A549 (cell line): ENCODE measurements around the gene SURF6. TPM values are rescaled to one million over a fixed set of nuclear protein-coding genes. Genes with fewer than 3 reads are reported as not detected.
A peak's percentile ranks its signal among the peaks of the same experiment; 100 is the strongest.
"Not testable (repeated sequence)": the region's sequence is repeated elsewhere in the genome, so short reads cannot be mapped to it uniquely, and the experiment has no call there.

Experiments used
- ATAC-seq, 2 experiments: fragments of 200-7000 bp in 1 of 2; fragments of >200 bp in 1 of 2; cut with Nextera tagmentation in 1 of 2; cut with Tn5 transposase in 1 of 2; 3 replicates each; pipeline versions ENCODE4 v1.8.0 to v1.9.1; 2018 to 2020; ENCODE audit warnings: mild to moderate bottlenecking in 1 of 2, moderate library complexity in 1 of 2
- CTCF ChIA-PET: fragments of 300-600 bp; sonication (Branson Sonifier 250); formaldehyde crosslinking; extraction: SDS; loops from one replicate; lab custom pipeline; 2021; ENCODE audit warnings: antibody characterized with exemption, inconsistent platforms; lab: Yijun Ruan, JAX
- POLR2A ChIA-PET: fragments of 350-600 bp; formaldehyde crosslinking; extraction: SDS; loops from one replicate; lab custom pipeline; 2021; ENCODE audit warnings: antibody characterized with exemption, inconsistent platforms; lab: Yijun Ruan, JAX
- DNase-seq, 2 experiments: peaks; one replicate each; pipeline versions ENCODE4 v3.0.0 to v3.0.0-alpha.2; 2011 to 2016; ENCODE audit warnings: low read depth in 1 of 2, low spot score in 1 of 2
- FAIRE-seq: peaks from 2 replicates; lab custom pipeline; 2011; peaks lifted over from hg19 to GRCh38; lab: Jason Lieb, UNC
- H3K27ac ChIP-seq, 2 experiments: fragments of >200 bp; sonication (Bioruptor Twin); formaldehyde crosslinking; 3 replicates each; pipeline ENCODE4 v1.5.1; 2016 to 2017
- H3K4me1 ChIP-seq: fragments of >200 bp; sonication (Bioruptor Twin); formaldehyde crosslinking; 3 replicates; pipeline ENCODE4 v1.6.1; 2016
- H3K4me2 ChIP-seq: fragments of >200 bp; sonication (Bioruptor Twin); formaldehyde crosslinking; 3 replicates; pipeline ENCODE4 v1.6.1; 2016
- H3K4me3 ChIP-seq: fragments of >200 bp; sonication (Bioruptor Twin); formaldehyde crosslinking; 3 replicates; pipeline ENCODE4 v1.5.1; 2016
- H3K9me3 ChIP-seq: fragments of >200 bp; sonication (Bioruptor Twin); formaldehyde crosslinking; 3 replicates; pipeline ENCODE4 v1.6.1; 2016
- BHLHE40 ChIP-seq: IDR thresholded peaks from 2 replicates; pipeline ENCODE4 v1.6.1; 2012; ENCODE audit warnings: low read depth, low read length, inconsistent platforms
- CBX2 ChIP-seq: fragments of 200-600 bp; sonication (generic); IDR thresholded peaks from 2 replicates; pipeline ENCODE4 v1.6.1; 2016; ENCODE audit warnings: low read depth, mild to moderate bottlenecking, borderline replicate concordance
- CTCF ChIP-seq: fragments of >200 bp; sonication (Bioruptor Twin); formaldehyde crosslinking; IDR thresholded peaks from 3 replicates; pipeline ENCODE4 v1.5.1; 2016
- E2F6 ChIP-seq: IDR thresholded peaks from 2 replicates; pipeline ENCODE4 v1.6.1; 2012; ENCODE audit warnings: low read depth, borderline replicate concordance
- EHF ChIP-seq: fragments of 250-450 bp; sonication (Bioruptor Pico); IDR thresholded peaks from 2 replicates; pipeline ENCODE4 v1.5.0; 2020; ENCODE audit warnings: mild to moderate bottlenecking
- EHMT2 ChIP-seq: fragments of 200-600 bp; sonication (generic); IDR thresholded peaks from 2 replicates; pipeline ENCODE4 v1.6.1; 2016; ENCODE audit warnings: antibody characterized with exemption, low read depth, mild to moderate bottlenecking, moderate library complexity
- EP300 ChIP-seq, 2 experiments: fragments of >200 bp; sonication (Bioruptor Twin); formaldehyde crosslinking; IDR thresholded peaks; 2 replicates in 1 of 2; 3 replicates in 1 of 2; pipeline ENCODE4 v1.6.1; 2016 to 2017
- GATA3 ChIP-seq: IDR thresholded peaks from 2 replicates; pipeline ENCODE4 v1.6.1; 2012; ENCODE audit warnings: borderline replicate concordance
- HOXA7 ChIP-seq: fragments of 250-450 bp; sonication (Bioruptor Pico); IDR thresholded peaks from 2 replicates; pipeline ENCODE4 v1.5.0; 2020; ENCODE audit warnings: mild to moderate bottlenecking, moderate library complexity
- JUNB ChIP-seq: fragments of >200 bp; sonication (Bioruptor Twin); formaldehyde crosslinking; IDR thresholded peaks from 2 replicates; pipeline ENCODE4 v1.6.1; 2016
- POLR2A ChIP-seq: IDR thresholded peaks from 2 replicates; pipeline ENCODE4 v1.6.1; 2012; ENCODE audit warnings: mild to moderate bottlenecking, low read length
- RAD21 ChIP-seq, 2 experiments: fragments of >200 bp in 1 of 2; sonication (Bioruptor Twin) in 1 of 2; formaldehyde crosslinking in 1 of 2; IDR thresholded peaks in 1 of 2; conservative IDR thresholded peaks in 1 of 2; 2 replicates in 1 of 2; 3 replicates in 1 of 2; pipeline ENCODE4 v1.6.1; 2012 to 2018; ENCODE audit warnings: inconsistent platforms in 1 of 2
- RCOR1 ChIP-seq: fragments of 150-350 bp; IDR thresholded peaks from 2 replicates; pipeline ENCODE4 v1.6.1; 2014; ENCODE audit warnings: antibody characterized with exemption, low read length, low read depth
- REST ChIP-seq: fragments of 200-600 bp; sonication (generic); IDR thresholded peaks from 2 replicates; pipeline ENCODE4 v1.6.1; 2016; ENCODE audit warnings: antibody characterized with exemption, mild to moderate bottlenecking, moderate library complexity
- SMC3 ChIP-seq: fragments of >200 bp; sonication (Bioruptor Twin); formaldehyde crosslinking; IDR thresholded peaks from 3 replicates; pipeline ENCODE4 v1.6.1; 2018; ENCODE audit warnings: inconsistent platforms
- SREBF2 ChIP-seq: fragments of 450-650 bp; IDR thresholded peaks from 2 replicates; pipeline ENCODE4 v1.6.1; 2014; ENCODE audit warnings: mild to moderate bottlenecking, moderate library complexity
- TFCP2L1 ChIP-seq: fragments of 250-450 bp; sonication (Bioruptor Pico); IDR thresholded peaks from 2 replicates; pipeline ENCODE4 v1.5.0; 2021; ENCODE audit warnings: mild to moderate bottlenecking
- ZC3H11A ChIP-seq: fragments of 450-650 bp; IDR thresholded peaks from 2 replicates; pipeline ENCODE4 v1.6.1; 2014; ENCODE audit warnings: antibody characterized with exemption, mild to moderate bottlenecking
- ZSCAN20 ChIP-seq: fragments of 250-450 bp; sonication (Bioruptor Pico); IDR thresholded peaks from 2 replicates; pipeline ENCODE4 v1.8.0; 2022; ENCODE audit warnings: mild to moderate bottlenecking, moderate library complexity
- WGBS: methylation state at CpG from one replicate; pipeline ENCODE4 v1.1.6; 2017; ENCODE audit errors: missing lambda C conversion rate; 5-methylcytosine and 5-hydroxymethylcytosine counted together
- polyA plus RNA-seq, 4 experiments: library from polyadenylated mRNA; depleted of rRNA in 3 of 4; stranded (reverse); fragments of >200 nt; fragmentation: RNase III in 1 of 4; extraction: RNeasy Plus Mini Kit Qiagen cat#74134 plus additional on column Dnase treatment in 1 of 4; gene quantifications; 2 replicates in 3 of 4; 3 replicates in 1 of 4; pipeline ENCODE4 v1.2.3, GENCODE V29; 2011 to 2017

SURF6 gene
- polyA plus RNA-seq, 2 of the 4 experiments (the other 2 are of a cell fraction) = 10.5 to 25.1 TPM

- not testable (repeated sequence) for FAIRE-seq, H3K4me1 ChIP-seq, H3K27ac ChIP-seq, H3K4me3 ChIP-seq, H3K9me3 ChIP-seq, H3K4me2 ChIP-seq
- WGBS = 45% methylated on average over 21 of the region's 21 CpGs
- ChIA-PET CTCF (interaction anchor here (0.6 to 6.5 kb wide), 21 partner anchors 9 to 957 kb away, joined by 3 to 82 read pairs (median 4); partner anchors contain the start of genes MED22 and RPL7A), POLR2A (interaction anchor here (0.9 to 1.5 kb wide), 2 partner anchors 18 to 91 kb away, joined by 4 to 6 read pairs; partner anchors contain the start of genes MED22 and RPL7A)
- DNase-seq (peak in 1 of 2 experiments; percentile 51), ATAC-seq (peak in 1 of 2 experiments; percentile 26; a peak in 1 of 6 replicates)
- TF ChIP-seq HOXA7 (CRISPR knock-in tag) = 0 out of 2 replicates have a peak, but pooled peaks have one; percentile 48
- peak; percentile 63 for TF ChIP-seq CTCF
- TF ChIP-seq RAD21 (conservative IDR thresholded peaks at IDR 0.05 in 1 of 2, IDR thresholded peaks at IDR 0.05 in 1 of 2) = peak; percentile 60 to 66
- peak; percentile 65 for TF ChIP-seq SMC3
Measured at GRCh38 chr9:133329306-133330156, 6.5 kb downstream of the SURF6 start.

- no peak for FAIRE-seq
- 76% methylated on average over 10 of the region's 10 CpGs for WGBS
- CTCF ChIA-PET = interaction anchor here (4.7 to 6.5 kb wide), 2 partner anchors 89 to 140 kb away, joined by 16 to 82 read pairs; no protein-coding TSS in a partner anchor
Measured at GRCh38 chr9:133327834-133328484, 8.0 kb downstream of the SURF6 start.

GRCh38 chr9:133327021-133327420 lies 9.0 kb downstream of the SURF6 start:
- ChIA-PET CTCF (interaction anchor here (4.7 to 6.5 kb wide), 2 partner anchors 88 to 139 kb away, joined by 16 to 82 read pairs; no protein-coding TSS in a partner anchor), POLR2A (interaction anchor here (0.8 kb wide), 1 partner anchor 12 kb away, joined by 3 read pairs; no protein-coding TSS in a partner anchor)
- H3K27ac ChIP-seq, FAIRE-seq, ATAC-seq, H3K4me3 ChIP-seq, H3K4me2 ChIP-seq, H3K4me1 ChIP-seq, H3K9me3 ChIP-seq, DNase-seq: not testable (repeated sequence)
- 35% methylated on average over 6 of the region's 6 CpGs for WGBS

More at GRCh38 chr9:133327834-133328484, 8.0 kb downstream of the SURF6 start:
- Histone ChIP-seq H3K4me1 (no peaks in the 10 kb centered on the region), H3K4me2 (no peak overlapping the region), H3K4me3 (no peak overlapping the region), H3K9me3 (0 out of 3 replicates have a peak, but pooled peaks cover 5% of the 10 kb centered on the region), H3K27ac (no peak overlapping the region)
- no peak for TF ChIP-seq SREBF2
- ATAC-seq (peak in 1 of 2 experiments; percentile 17; a peak in 2 of 6 replicates), DNase-seq (no peak)
- POLR2A ChIA-PET = no interaction called here

- ATAC-seq = no peak
- ChIA-PET CTCF (interaction anchor here (2.3 to 4.7 kb wide), 2 partner anchors 85 to 138 kb away, joined by 10 to 16 read pairs; no protein-coding TSS in a partner anchor), POLR2A (no interaction called here)
- Histone ChIP-seq H3K9me3 (0 out of 3 replicates have a peak, but pooled peaks cover 5% of the 10 kb centered on the region), H3K4me3 (no peak overlapping the region), H3K4me1 (no peaks in the 10 kb centered on the region), H3K4me2 (no peak overlapping the region), H3K27ac (no peak overlapping the region)
- no peak for FAIRE-seq
- DNase-seq = no peak
- 65% methylated on average over 13 of the region's 13 CpGs for WGBS
- TF ChIP-seq POLR2A (no peak), EP300 (IDR thresholded peaks at IDR 0.05) (no peak), JUNB (no peak), ZSCAN20 (no peak), E2F6 (no peak), CBX2 (no peak), SMC3 (no peak), BHLHE40 (no peak), TFCP2L1 (CRISPR knock-in tag) (no peak), REST (no peak), EHF (CRISPR knock-in tag) (no peak), RCOR1 (no peak), ZC3H11A (no peak), EHMT2 (no peak), RAD21 (conservative IDR thresholded peaks at IDR 0.05 in 1 of 2, IDR thresholded peaks at IDR 0.05 in 1 of 2) (no peak), HOXA7 (CRISPR knock-in tag) (no peak), GATA3 (no peak)
Measured at GRCh38 chr9:133323991-133324703, 11.8 kb downstream of the SURF6 start.
